IMR-90 (cell line): ENCODE results near the gene COMMD1. TPM values are rescaled to one million over a fixed set of nuclear protein-coding genes. Genes with fewer than 3 reads are reported as not detected.
"Not testable (repeated sequence)": the region's sequence is repeated elsewhere in the genome, so short reads cannot be mapped to it uniquely, and the experiment has no call there.

Source experiments
- ATAC-seq: fragments of 200-7000 bp; cut with Tn5 transposase; 2 replicates; pipeline ENCODE4 v1.9.1; 2020; ENCODE audit warnings: low read depth, mild to moderate bottlenecking, moderate library complexity
- BruUV-seq: library from RNA; stranded (reverse); fragments of 400-500 nt; replicated peaks from 2 replicates; lab custom pipeline; 2021; lab: Mats Ljungman, UMichigan
- CTCF ChIA-PET: fragments of 300-600 bp; formaldehyde crosslinking; extraction: SDS; loops from one replicate; lab custom pipeline; 2021; ENCODE audit warnings: antibody characterized with exemption; lab: Yijun Ruan, JAX
- POLR2A ChIA-PET: fragments of 300-600 bp; sonication (Branson Sonifier 250); formaldehyde crosslinking; loops from one replicate; lab custom pipeline; 2022; ENCODE audit warnings: antibody characterized with exemption; ENCODE audit not compliant: unreplicated experiment; lab: Charles Lee
- DNase-seq: peaks from one replicate; pipeline ENCODE4 v3.0.0; 2013
- H2AFZ ChIP-seq: replicated peaks from 2 replicates; pipeline ENCODE3; 2013; ENCODE audit warnings: low read length, mild to moderate bottlenecking; ENCODE audit not compliant: poor library complexity
- H2AK5ac ChIP-seq: 2 replicates; pipeline ENCODE4 v1.6.1; 2013; ENCODE audit warnings: low read depth, low read length, inconsistent platforms
- H2AK9ac ChIP-seq: replicated peaks from 2 replicates; pipeline ENCODE3; 2013; ENCODE audit warnings: mild to moderate bottlenecking, low read depth, low read length, moderate library complexity; ENCODE audit not compliant: poor library complexity
- H2BK120ac ChIP-seq: 2 replicates; pipeline ENCODE4 v1.6.1; 2013; ENCODE audit warnings: low read depth, low read length, inconsistent platforms
- H2BK15ac ChIP-seq: 3 replicates; pipeline ENCODE4 v1.6.1; 2013; ENCODE audit warnings: low read depth, low read length, inconsistent platforms
- H2BK20ac ChIP-seq: 2 replicates; pipeline ENCODE4 v1.6.1; 2013; ENCODE audit warnings: low read depth, mild to moderate bottlenecking, inconsistent platforms, low read length, moderate library complexity
- H2BK5ac ChIP-seq: 2 replicates; pipeline ENCODE4 v1.6.1; 2013; ENCODE audit warnings: mild to moderate bottlenecking, low read depth, low read length, inconsistent platforms; ENCODE audit not compliant: poor library complexity, severe bottlenecking
- H3K14ac ChIP-seq: replicated peaks from 2 replicates; pipeline ENCODE4 v1.6.1; 2013; ENCODE audit warnings: low read depth, low read length, inconsistent platforms
- H3K18ac ChIP-seq: 2 replicates; pipeline ENCODE4 v1.6.1; 2013; ENCODE audit warnings: low read depth, low read length, control low read depth
- H3K23ac ChIP-seq: 2 replicates; pipeline ENCODE4 v1.6.1; 2013; ENCODE audit warnings: low read depth, low read length, inconsistent platforms
- H3K27ac ChIP-seq: 2 replicates; pipeline ENCODE4 v1.5.1; 2013; ENCODE audit warnings: mild to moderate bottlenecking, control low read depth, low read length; ENCODE audit not compliant: insufficient read depth
- H3K27me3 ChIP-seq: 2 replicates; pipeline ENCODE4 v1.6.1; 2013; ENCODE audit warnings: low read length; ENCODE audit not compliant: control insufficient read depth, insufficient read depth
- H3K36me3 ChIP-seq: 2 replicates; pipeline ENCODE4 v1.6.1; 2013; ENCODE audit warnings: low read length, mixed read lengths; ENCODE audit not compliant: control insufficient read depth, insufficient read depth
- H3K4ac ChIP-seq: 2 replicates; pipeline ENCODE4 v1.6.1; 2013; ENCODE audit warnings: low read depth, low read length, inconsistent platforms
- H3K4me1 ChIP-seq: 2 replicates; pipeline ENCODE4 v1.6.1; 2013; ENCODE audit warnings: low read length, mixed read lengths; ENCODE audit not compliant: control insufficient read depth, insufficient read depth
- H3K4me2 ChIP-seq: 2 replicates; pipeline ENCODE4 v1.6.1; 2013; ENCODE audit warnings: low read depth, mild to moderate bottlenecking, control low read depth, low read length, moderate library complexity
- H3K4me3 ChIP-seq: 2 replicates; pipeline ENCODE4 v1.5.1; 2013; ENCODE audit warnings: low read depth, mild to moderate bottlenecking, control low read depth, low read length, moderate library complexity; ENCODE audit not compliant: insufficient read depth
- H3K56ac ChIP-seq: 2 replicates; pipeline ENCODE4 v1.6.1; 2013; ENCODE audit warnings: low read length, inconsistent platforms; ENCODE audit not compliant: insufficient read depth; ENCODE audit errors: extremely low read depth
- H3K79me1 ChIP-seq, 2 experiments: 2 replicates each; pipeline ENCODE4 v1.6.1; 2013; ENCODE audit warnings: low read length in 2 of 2, inconsistent platforms in 1 of 2, low read depth in 1 of 2
- H3K9ac ChIP-seq: 2 replicates; pipeline ENCODE4 v1.6.1; 2013; ENCODE audit warnings: low read depth, low read length, control low read depth
- H3K9me1 ChIP-seq: 2 replicates; pipeline ENCODE4 v1.6.1; 2013; ENCODE audit warnings: low read length, inconsistent platforms; ENCODE audit not compliant: insufficient read depth
- H3K9me3 ChIP-seq: 2 replicates; pipeline ENCODE4 v1.6.1; 2013; ENCODE audit warnings: low read length; ENCODE audit not compliant: control insufficient read depth, insufficient read depth
- H4K20me1 ChIP-seq: 2 replicates; pipeline ENCODE4 v1.6.1; 2013; ENCODE audit warnings: low read length, inconsistent platforms; ENCODE audit not compliant: insufficient read depth
- H4K5ac ChIP-seq: 2 replicates; pipeline ENCODE4 v1.6.1; 2013; ENCODE audit warnings: mild to moderate bottlenecking, low read depth, low read length, control low read depth
- H4K8ac ChIP-seq, 2 experiments: 2 replicates each; pipeline ENCODE4 v1.6.1; 2013; ENCODE audit warnings: low read depth in 2 of 2, low read length in 2 of 2, control low read depth in 1 of 2, inconsistent platforms in 1 of 2
- H4K91ac ChIP-seq: 2 replicates; pipeline ENCODE4 v1.6.1; 2013; ENCODE audit warnings: low read depth, low read length, inconsistent platforms; ENCODE audit not compliant: insufficient read depth
- MAFK ChIP-seq: IDR thresholded peaks from 2 replicates; pipeline ENCODE4 v1.6.1; 2012; ENCODE audit warnings: low read depth, low read length, improper control_type of control experiment
- POLR2A ChIP-seq: IDR thresholded peaks from 2 replicates; pipeline ENCODE4 v1.6.1; 2012; ENCODE audit warnings: mild to moderate bottlenecking, low read depth, low read length
- WGBS, 2 experiments: methylation state at CpG; one replicate each; pipeline versions ENCODE4 v1.1.5 to v1.1.7; 2013; ENCODE audit warnings: missing lambda C conversion rate in 2 of 2; ENCODE audit not compliant: insufficient read length in 1 of 2; ENCODE audit errors: extremely low coverage in 2 of 2; 5-methylcytosine and 5-hydroxymethylcytosine counted together
- dilution Hi-C: fragments of 300-500 bp; cut with HindIII; formaldehyde crosslinking; loops from one replicate; pipeline ENCODE4 v1.14.3; 2018; ENCODE audit warnings: low sequenced_read_pairs; ENCODE audit not compliant: unreplicated experiment
- in situ Hi-C: fragments of 300-500 bp; cut with MboI; formaldehyde crosslinking; loops from 3 replicates; pipeline ENCODE4 v1.14.3; 2019; ENCODE audit warnings: low sequenced_read_pairs, inconsistent platforms, mixed read lengths
- intact Hi-C: fragments of 100-400 bp; cut with micrococcal nuclease; formaldehyde crosslinking; loops from 2 replicates; pipeline ENCODE4 v1.10.0; 2022
- polyA plus RNA-seq, 3 experiments: library from polyadenylated mRNA; depleted of rRNA; stranded (reverse); fragments of >200 nt; gene quantifications; 2 replicates each; pipeline ENCODE4 v1.2.3, GENCODE V29; 2012; ENCODE audit warnings: low replicate concordance in 1 of 3
- total RNA-seq: library from RNA; depleted of rRNA; stranded (reverse); fragments of >200 nt; gene quantifications from 2 replicates; pipeline ENCODE4 v1.2.3, GENCODE V29; 2012

COMMD1 gene
- total and polyA plus RNA-seq, 2 of the 4 experiments (the other 2 are of a cell fraction) = 42.8 to 60.4 TPM

- ATAC-seq = no peak
These were observed 214.0 kb downstream of the COMMD1 start for GRCh38 chr2:62119311-62119974.

GRCh38 chr2:62126239-62126638, 220.8 kb downstream of the COMMD1 start:
- H3K23ac ChIP-seq, H3K4me2 ChIP-seq, H3K9me3 ChIP-seq, H4K5ac ChIP-seq, H4K20me1 ChIP-seq, H3K14ac ChIP-seq, DNase-seq, in situ Hi-C loops, H3K9me1 ChIP-seq, H2BK5ac ChIP-seq, POLR2A ChIA-PET, H3K18ac ChIP-seq, H2AFZ ChIP-seq, H2BK15ac ChIP-seq, H4K8ac ChIP-seq, intact Hi-C loops, H3K36me3 ChIP-seq, H2BK120ac ChIP-seq, H3K4me3 ChIP-seq, H3K56ac ChIP-seq, H2AK9ac ChIP-seq, CTCF ChIA-PET, H2BK20ac ChIP-seq, H4K91ac ChIP-seq, H3K4ac ChIP-seq, H2AK5ac ChIP-seq, H3K27ac ChIP-seq, H3K79me1 ChIP-seq, H3K9ac ChIP-seq, H3K4me1 ChIP-seq, BruUV-seq, ATAC-seq, dilution Hi-C loops, H3K27me3 ChIP-seq: not testable (repeated sequence)
- no CpG with 5 or more reads among the region's 2 CpGs for WGBS, 2 experiments

More at GRCh38 chr2:62119311-62119974, 214.0 kb downstream of the COMMD1 start:
- H3K9me3 ChIP-seq = no peaks in the 10 kb centered on the region
- DNase-seq = no peak
- H3K9me1 ChIP-seq = peaks cover 3% of the 10 kb centered on the region; the same call in 1 of the 2 replicates
- H4K8ac ChIP-seq = no peak overlapping the region
- no peak overlapping the region for H3K23ac ChIP-seq
- in situ Hi-C loops (no loop called here), dilution Hi-C loops (no loop called here), intact Hi-C loops (no loop called here)
- H3K9ac ChIP-seq = no peak overlapping the region
- no peak overlapping the region for H3K14ac ChIP-seq
- no peak overlapping the region for H2AK5ac ChIP-seq
- H2BK15ac ChIP-seq = no peak overlapping the region
- H2BK5ac ChIP-seq = no peak overlapping the region
- no peaks in the 10 kb centered on the region for H4K20me1 ChIP-seq
- H3K36me3 ChIP-seq = no peaks in the 10 kb centered on the region
- no peak overlapping the region for H3K27ac ChIP-seq
- no peak overlapping the region for H2AFZ ChIP-seq
- H2BK20ac ChIP-seq = no peak overlapping the region
- H2AK9ac ChIP-seq = no peak overlapping the region
- no peaks in the 10 kb centered on the region for H3K4me1 ChIP-seq
- no peaks in the 10 kb centered on the region for H3K27me3 ChIP-seq
- H3K4me3 ChIP-seq = no peak overlapping the region
- H3K4ac ChIP-seq = no peak overlapping the region
- no peak overlapping the region for H2BK120ac ChIP-seq
- no peak overlapping the region for H3K56ac ChIP-seq
- H4K5ac ChIP-seq = no peak overlapping the region
- ChIA-PET POLR2A (no interaction called here), CTCF (no interaction called here)
- H4K91ac ChIP-seq = no peak overlapping the region
- no peak overlapping the region for H3K18ac ChIP-seq
- no TSS peak for BruUV-seq
- TF ChIP-seq POLR2A (no peak), MAFK (peak; percentile 30)
- H3K79me1 ChIP-seq = no peaks in the 10 kb centered on the region
- no peak overlapping the region for H3K4me2 ChIP-seq
